ENCODE results near the gene HS3ST3A1.

- TF ChIP-seq CTCF (IDR thresholded peaks at IDR 0.05; ENCODE audit: low read length) (no peak), EZH2 (IDR thresholded peaks at IDR 0.05; ENCODE audit: borderline replicate concordance, low read length) (no peak)
Measured at GRCh38 chr17:13635951-13636350, 34.2 kb upstream of the HS3ST3A1 start.
